Measurements from ENCODE around the gene FAM171A1. TPM values are rescaled to one million over a fixed set of nuclear protein-coding genes. Genes with fewer than 3 reads are reported as not detected.

The FAM171A1 gene
- total and polyA plus RNA-seq, 4 donors = 3.4 to 23.5 (median 9.7) TPM

DNA sequence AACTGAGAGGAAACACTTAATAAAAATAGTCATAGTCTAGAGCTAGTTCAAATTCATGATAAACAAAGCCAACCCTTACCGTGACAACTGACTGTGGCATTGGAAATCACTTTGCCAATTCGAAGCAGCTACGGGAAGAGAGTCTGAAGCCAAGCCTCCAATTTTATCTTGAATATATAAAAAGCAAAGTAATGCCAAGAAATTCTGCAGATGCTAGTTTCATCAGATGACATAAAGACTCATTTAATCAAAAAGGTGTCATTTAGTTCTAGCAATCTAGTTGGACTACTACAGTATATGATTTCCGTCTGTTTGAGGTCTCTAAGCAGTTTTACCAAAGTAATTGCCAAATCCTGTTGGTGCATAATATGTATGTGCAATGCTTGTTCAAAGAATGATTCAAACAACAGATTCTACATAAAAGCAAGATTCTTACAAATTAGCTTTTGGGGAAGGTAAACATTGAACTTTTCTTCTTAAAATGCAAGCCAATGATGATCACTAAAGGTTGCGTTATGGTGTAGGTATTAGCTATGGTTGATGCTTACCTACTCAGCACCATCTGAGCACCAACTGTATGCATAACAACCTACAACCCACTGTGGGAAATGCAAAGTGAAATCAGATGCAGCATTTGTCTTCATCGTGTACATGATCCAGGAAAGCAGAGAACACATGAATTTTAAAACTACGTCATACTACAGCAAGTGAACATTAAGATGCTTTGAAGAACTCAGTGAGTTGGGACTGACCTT is 2.8 kb downstream of the FAM171A1 start:
- H3K36me3 ChIP-seq (ENCODE audit: control insufficient read depth in 4 of 4, insufficient read depth in 4 of 4, low read length in 4 of 4) = no peaks in the 10 kb centered on the region
- H3K4me3 ChIP-seq = no peak overlapping the region
- 80 to 83% methylated on average over 7 of the region's 7 CpGs for WGBS, 2 donors
- no peak overlapping the region for H3K27ac ChIP-seq (ENCODE audit: low read depth in 1 of 2, low read length in 1 of 2)
- peak overlapping the region in 1 of 2 donors; percentile 4 for H3K9ac ChIP-seq (ENCODE audit: insufficient read depth in 1 of 2, low read length in 2 of 2)
- TF ChIP-seq, protein P1, sequence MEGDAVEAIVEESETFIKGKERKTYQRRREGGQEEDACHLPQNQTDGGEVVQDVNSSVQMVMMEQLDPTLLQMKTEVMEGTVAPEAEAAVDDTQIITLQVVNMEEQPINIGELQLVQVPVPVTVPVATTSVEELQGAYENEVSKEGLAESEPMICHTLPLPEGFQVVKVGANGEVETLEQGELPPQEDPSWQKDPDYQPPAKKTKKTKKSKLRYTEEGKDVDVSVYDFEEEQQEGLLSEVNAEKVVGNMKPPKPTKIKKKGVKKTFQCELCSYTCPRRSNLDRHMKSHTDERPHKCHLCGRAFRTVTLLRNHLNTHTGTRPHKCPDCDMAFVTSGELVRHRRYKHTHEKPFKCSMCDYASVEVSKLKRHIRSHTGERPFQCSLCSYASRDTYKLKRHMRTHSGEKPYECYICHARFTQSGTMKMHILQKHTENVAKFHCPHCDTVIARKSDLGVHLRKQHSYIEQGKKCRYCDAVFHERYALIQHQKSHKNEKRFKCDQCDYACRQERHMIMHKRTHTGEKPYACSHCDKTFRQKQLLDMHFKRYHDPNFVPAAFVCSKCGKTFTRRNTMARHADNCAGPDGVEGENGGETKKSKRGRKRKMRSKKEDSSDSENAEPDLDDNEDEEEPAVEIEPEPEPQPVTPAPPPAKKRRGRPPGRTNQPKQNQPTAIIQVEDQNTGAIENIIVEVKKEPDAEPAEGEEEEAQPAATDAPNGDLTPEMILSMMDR (IDR thresholded peaks at IDR 0.05; ENCODE audit: control extremely low read depth, extremely low read depth) = no peak
- no peaks in the 10 kb centered on the region for H3K9me3 ChIP-seq (ENCODE audit: control insufficient read depth in 4 of 4, insufficient read depth in 3 of 4, low read length in 3 of 4)
- DNase-seq (no peak), ATAC-seq (ENCODE audit: insufficient read depth, low FRiP score) (no peak)
- no peaks in the 10 kb centered on the region for H3K27me3 ChIP-seq (ENCODE audit: control insufficient read depth in 3 of 3, insufficient read depth in 3 of 3, low read length in 2 of 3)
- H3K4me1 ChIP-seq (ENCODE audit: control insufficient read depth in 5 of 5, insufficient read depth in 5 of 5, low read length in 5 of 5) = peaks cover 0 to 24% (median 5%) of the 10 kb centered on the region in 5 donors

DNA sequence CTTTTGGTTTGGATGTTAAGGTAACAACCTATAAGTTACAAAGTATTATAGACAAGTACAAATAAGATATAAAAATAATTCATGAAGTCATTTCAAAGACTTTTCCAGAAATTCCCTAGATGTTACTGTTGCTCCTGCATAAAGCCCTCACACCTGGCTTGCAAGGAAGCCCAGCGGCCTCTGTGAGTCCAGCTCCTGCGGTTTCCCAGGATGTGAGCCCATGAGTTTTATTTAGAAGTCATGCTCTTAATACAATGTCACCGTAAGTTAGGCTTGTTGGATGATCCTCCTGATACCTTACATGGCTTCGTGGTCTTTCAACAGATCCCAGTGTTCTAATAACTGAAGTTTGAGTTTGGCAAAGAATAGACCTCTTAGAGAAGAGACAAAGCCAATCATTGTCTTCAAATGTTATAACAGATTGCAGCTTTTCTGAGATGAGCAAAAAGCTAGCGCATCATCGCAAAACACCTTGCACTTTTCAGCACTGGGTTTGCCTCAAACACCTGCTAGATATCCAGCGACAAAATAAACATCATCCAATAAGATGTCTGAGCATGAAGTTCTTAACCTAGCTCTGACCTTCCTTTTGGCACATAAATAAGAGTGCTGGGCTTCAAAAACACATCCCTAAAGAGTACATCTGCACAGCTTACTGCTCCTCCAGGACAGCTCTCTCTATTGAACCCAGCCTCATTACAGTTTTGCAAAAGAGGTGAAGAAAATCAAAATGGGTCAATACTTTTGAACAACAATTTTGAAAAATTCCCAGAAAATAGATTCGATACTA is 3.6 kb downstream of the FAM171A1 start:
- H3K9ac ChIP-seq (ENCODE audit: insufficient read depth in 1 of 2, low read length in 2 of 2) = no peak overlapping the region
- 87 to 91% methylated on average over 8 of the region's 8 CpGs for WGBS, 2 donors
- TF ChIP-seq, protein P1 (IDR thresholded peaks at IDR 0.05; ENCODE audit: control extremely low read depth, extremely low read depth) = no peak
- no peaks in the 10 kb centered on the region for H3K27me3 ChIP-seq (ENCODE audit: control insufficient read depth in 3 of 3, insufficient read depth in 3 of 3, low read length in 2 of 3)
- ATAC-seq (ENCODE audit: insufficient read depth, low FRiP score) = no peak
- H3K9me3 ChIP-seq (ENCODE audit: control insufficient read depth in 4 of 4, insufficient read depth in 3 of 4, low read length in 3 of 4) = no peaks in the 10 kb centered on the region
- no peak overlapping the region for H3K4me3 ChIP-seq
- H3K27ac ChIP-seq (ENCODE audit: low read depth in 1 of 2, low read length in 1 of 2) = no peak overlapping the region
- peaks cover 0 to 24% (median 5%) of the 10 kb centered on the region in 5 donors for H3K4me1 ChIP-seq (ENCODE audit: control insufficient read depth in 5 of 5, insufficient read depth in 5 of 5, low read length in 5 of 5)
- H3K36me3 ChIP-seq (ENCODE audit: control insufficient read depth in 4 of 4, insufficient read depth in 4 of 4, low read length in 4 of 4) = no peaks in the 10 kb centered on the region
- no peak for DNase-seq

DNA sequence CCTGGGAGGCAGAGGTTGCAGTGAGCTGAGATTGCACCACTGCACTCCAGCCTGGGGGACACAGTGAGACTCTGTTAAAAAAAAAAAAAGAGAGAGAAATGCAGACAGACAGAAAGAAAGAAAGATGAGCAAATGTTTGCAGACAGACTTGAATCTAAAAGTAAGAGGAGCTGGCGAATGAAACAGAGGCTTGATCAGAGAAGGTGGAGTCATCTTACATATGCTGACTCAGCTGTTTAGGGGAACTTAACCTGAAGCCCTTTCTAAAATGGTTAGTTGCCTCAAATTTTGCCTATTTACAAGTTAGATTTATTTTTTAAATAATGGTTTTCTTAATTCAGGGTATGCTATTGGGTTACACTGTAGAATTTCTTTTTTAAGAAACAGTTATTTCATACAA is 5.4 kb downstream of the FAM171A1 start:
- whole genome bisulfite sequencing, 2 donors = 89% methylated on average over 1 of the region's 1 CpG
- no peak for DNase-seq
- Histone ChIP-seq H3K27me3 (ENCODE audit: control insufficient read depth in 3 of 3, insufficient read depth in 3 of 3, low read length in 2 of 3) (no peaks in the 10 kb centered on the region), H3K27ac (ENCODE audit: low read depth in 1 of 2, low read length in 1 of 2) (no peak overlapping the region), H3K36me3 (ENCODE audit: control insufficient read depth in 4 of 4, insufficient read depth in 4 of 4, low read length in 4 of 4) (no peaks in the 10 kb centered on the region), H3K4me3 (no peak overlapping the region), H3K4me1 (ENCODE audit: control insufficient read depth in 5 of 5, insufficient read depth in 5 of 5, low read length in 5 of 5) (peaks cover 0 to 24% (median 5%) of the 10 kb centered on the region in 5 donors), H3K9me3 (ENCODE audit: control insufficient read depth in 4 of 4, insufficient read depth in 3 of 4, low read length in 3 of 4) (no peaks in the 10 kb centered on the region), H3K9ac (ENCODE audit: insufficient read depth in 1 of 2, low read length in 2 of 2) (no peak overlapping the region)
- no peak for ATAC-seq (ENCODE audit: insufficient read depth, low FRiP score)
- TF ChIP-seq, protein P1 (IDR thresholded peaks at IDR 0.05; ENCODE audit: control extremely low read depth, extremely low read depth) = no peak

Measured in lung (tissue), 12 donors.